ENCODE results near the gene GALNT8.

The GALNT8 gene

DNA sequence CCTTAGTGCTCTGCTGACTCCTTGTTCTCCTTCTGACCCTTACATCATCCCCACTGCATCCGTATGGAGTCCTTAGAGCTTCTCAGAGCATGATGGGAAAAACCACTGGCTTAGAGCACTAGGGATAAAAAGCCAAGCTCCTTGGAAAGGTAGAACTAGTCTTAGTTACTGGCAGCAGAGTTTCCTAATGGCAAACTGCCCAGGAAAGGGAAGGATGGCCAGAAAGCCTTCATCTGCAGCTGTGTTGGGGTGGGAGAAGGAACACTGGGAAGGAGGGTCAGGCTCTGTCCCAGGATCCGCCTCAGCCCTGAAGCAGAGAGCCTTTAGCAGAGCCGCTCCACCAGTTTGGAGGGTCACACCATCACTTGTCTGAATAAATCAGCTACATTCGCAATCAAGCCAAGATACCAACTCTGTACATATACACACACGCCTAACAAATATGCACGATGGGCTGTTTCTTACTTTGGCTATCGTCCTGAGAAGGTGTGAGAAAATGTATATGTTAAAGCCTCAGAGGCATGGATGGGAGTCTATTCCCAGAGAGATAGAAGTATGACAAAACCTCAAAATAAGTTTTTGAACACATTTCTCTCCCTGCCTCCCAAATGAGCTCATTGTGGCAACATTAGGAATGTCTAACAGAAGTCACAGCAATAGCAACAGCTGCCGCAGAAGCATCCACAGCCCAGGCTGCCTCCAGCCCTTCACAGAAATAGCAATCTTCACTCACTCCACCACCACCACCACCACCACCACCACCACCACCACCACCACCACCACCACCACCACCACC lies 18.6 kb upstream of the GALNT8 start:
- Histone ChIP-seq H3K4me3 (ENCODE audit: low read length) (no peak overlapping the region), H3K36me3 (ENCODE audit: control insufficient read depth, low read length) (no peaks in the 10 kb centered on the region), H3K4me2 (ENCODE audit: low read length) (no peak overlapping the region), H3K79me2 (ENCODE audit: control insufficient read depth, low read length) (no peaks in the 10 kb centered on the region), H3K9me3 (ENCODE audit: control insufficient read depth, insufficient read depth, low read length) (no peaks in the 10 kb centered on the region), H3K9me2 (replicated peaks; ENCODE audit: control insufficient read depth, low read length) (no peaks in the 10 kb centered on the region), H3K27me3 (ENCODE audit: control insufficient read depth, low read length) (peaks cover 6% of the 10 kb centered on the region), H4K20me1 (ENCODE audit: control insufficient read depth, insufficient read depth, low read depth, low read length) (no peaks in the 10 kb centered on the region), H3F3A (ENCODE audit: control insufficient read depth, insufficient read depth) (no peaks in the 10 kb centered on the region), H3K4me1 (ENCODE audit: control insufficient read depth, low read length) (no peaks in the 10 kb centered on the region), H3K27ac (ENCODE audit: low read depth, low read length) (no peak overlapping the region)
- TF ChIP-seq EZH2phosphoT487 (IDR thresholded peaks at IDR 0.05; ENCODE audit: borderline replicate concordance, low read length), result no peak
- TF ChIP-seq, protein P1, sequence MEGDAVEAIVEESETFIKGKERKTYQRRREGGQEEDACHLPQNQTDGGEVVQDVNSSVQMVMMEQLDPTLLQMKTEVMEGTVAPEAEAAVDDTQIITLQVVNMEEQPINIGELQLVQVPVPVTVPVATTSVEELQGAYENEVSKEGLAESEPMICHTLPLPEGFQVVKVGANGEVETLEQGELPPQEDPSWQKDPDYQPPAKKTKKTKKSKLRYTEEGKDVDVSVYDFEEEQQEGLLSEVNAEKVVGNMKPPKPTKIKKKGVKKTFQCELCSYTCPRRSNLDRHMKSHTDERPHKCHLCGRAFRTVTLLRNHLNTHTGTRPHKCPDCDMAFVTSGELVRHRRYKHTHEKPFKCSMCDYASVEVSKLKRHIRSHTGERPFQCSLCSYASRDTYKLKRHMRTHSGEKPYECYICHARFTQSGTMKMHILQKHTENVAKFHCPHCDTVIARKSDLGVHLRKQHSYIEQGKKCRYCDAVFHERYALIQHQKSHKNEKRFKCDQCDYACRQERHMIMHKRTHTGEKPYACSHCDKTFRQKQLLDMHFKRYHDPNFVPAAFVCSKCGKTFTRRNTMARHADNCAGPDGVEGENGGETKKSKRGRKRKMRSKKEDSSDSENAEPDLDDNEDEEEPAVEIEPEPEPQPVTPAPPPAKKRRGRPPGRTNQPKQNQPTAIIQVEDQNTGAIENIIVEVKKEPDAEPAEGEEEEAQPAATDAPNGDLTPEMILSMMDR (IDR thresholded peaks at IDR 0.05; ENCODE audit: low read depth, low read length, poor library complexity, severe bottlenecking), result no peak

DNA sequence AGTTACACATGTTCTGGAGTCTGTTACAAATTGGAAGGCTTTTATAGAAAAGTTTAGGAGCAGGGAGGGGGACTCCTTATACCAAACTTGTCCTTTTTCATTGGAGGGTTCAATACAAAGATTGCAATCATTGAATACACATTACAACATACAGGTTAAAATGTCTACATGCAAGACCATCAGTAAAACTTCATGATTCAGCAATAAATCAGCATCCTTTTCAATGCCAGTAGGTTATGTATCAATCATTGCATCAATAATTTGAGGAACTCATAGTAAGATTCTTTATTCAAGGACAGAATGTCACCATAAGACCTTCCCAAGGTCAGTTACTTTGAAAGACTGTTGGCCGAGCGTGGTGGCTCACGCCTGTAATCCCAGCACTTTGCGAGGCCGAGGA lies 16.5 kb upstream of the GALNT8 start:
- Histone ChIP-seq H3F3A (ENCODE audit: control insufficient read depth, insufficient read depth) (no peaks in the 10 kb centered on the region), H3K4me2 (ENCODE audit: low read length) (no peak overlapping the region), H3K79me2 (ENCODE audit: control insufficient read depth, low read length) (no peaks in the 10 kb centered on the region), H3K4me1 (ENCODE audit: control insufficient read depth, low read length) (no peaks in the 10 kb centered on the region), H3K27ac (ENCODE audit: low read depth, low read length) (no peak overlapping the region), H3K9me2 (replicated peaks; ENCODE audit: control insufficient read depth, low read length) (no peaks in the 10 kb centered on the region), H3K27me3 (ENCODE audit: control insufficient read depth, low read length) (peaks cover 18% of the 10 kb centered on the region), H3K36me3 (ENCODE audit: control insufficient read depth, low read length) (no peaks in the 10 kb centered on the region), H4K20me1 (ENCODE audit: control insufficient read depth, insufficient read depth, low read depth, low read length) (no peaks in the 10 kb centered on the region), H3K9me3 (ENCODE audit: control insufficient read depth, insufficient read depth, low read length) (no peaks in the 10 kb centered on the region), H3K4me3 (ENCODE audit: low read length) (no peak overlapping the region)
- TF ChIP-seq EZH2phosphoT487 (IDR thresholded peaks at IDR 0.05; ENCODE audit: borderline replicate concordance, low read length), result no peak
- TF ChIP-seq, protein P1 (IDR thresholded peaks at IDR 0.05; ENCODE audit: low read depth, low read length, poor library complexity, severe bottlenecking), result no peak

DNA sequence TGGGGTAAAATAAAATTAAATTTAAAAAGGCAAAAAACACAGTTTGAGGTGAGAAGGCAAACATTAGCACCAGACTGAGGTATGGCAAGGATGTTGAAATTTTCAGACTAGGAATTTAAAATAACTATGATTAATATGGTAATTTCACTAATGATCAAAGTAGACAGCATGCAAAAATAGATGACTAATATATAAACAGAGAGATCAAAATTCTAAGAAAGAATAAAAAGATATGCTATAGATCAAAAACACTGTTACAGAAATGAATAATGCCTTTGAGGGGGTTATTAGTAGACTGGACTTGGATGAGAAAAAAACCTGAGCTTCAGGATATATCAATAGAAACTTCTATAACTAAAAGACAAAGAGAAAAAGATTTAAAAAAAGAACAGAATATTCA lies 14.4 kb upstream of the GALNT8 start:
- Histone ChIP-seq H3K4me1 (ENCODE audit: control insufficient read depth, low read length) (no peaks in the 10 kb centered on the region), H3K27ac (ENCODE audit: low read depth, low read length) (no peak overlapping the region), H3K9me2 (replicated peaks; ENCODE audit: control insufficient read depth, low read length) (no peaks in the 10 kb centered on the region), H3K4me3 (ENCODE audit: low read length) (no peak overlapping the region), H3K4me2 (ENCODE audit: low read length) (no peak overlapping the region), H3K79me2 (ENCODE audit: control insufficient read depth, low read length) (no peaks in the 10 kb centered on the region), H3K36me3 (ENCODE audit: control insufficient read depth, low read length) (no peaks in the 10 kb centered on the region), H4K20me1 (ENCODE audit: control insufficient read depth, insufficient read depth, low read depth, low read length) (no peaks in the 10 kb centered on the region), H3F3A (ENCODE audit: control insufficient read depth, insufficient read depth) (no peaks in the 10 kb centered on the region), H3K9me3 (ENCODE audit: control insufficient read depth, insufficient read depth, low read length) (no peaks in the 10 kb centered on the region), H3K27me3 (ENCODE audit: control insufficient read depth, low read length) (peaks cover 18% of the 10 kb centered on the region)
- TF ChIP-seq EZH2phosphoT487 (IDR thresholded peaks at IDR 0.05; ENCODE audit: borderline replicate concordance, low read length), result no peak

DNA sequence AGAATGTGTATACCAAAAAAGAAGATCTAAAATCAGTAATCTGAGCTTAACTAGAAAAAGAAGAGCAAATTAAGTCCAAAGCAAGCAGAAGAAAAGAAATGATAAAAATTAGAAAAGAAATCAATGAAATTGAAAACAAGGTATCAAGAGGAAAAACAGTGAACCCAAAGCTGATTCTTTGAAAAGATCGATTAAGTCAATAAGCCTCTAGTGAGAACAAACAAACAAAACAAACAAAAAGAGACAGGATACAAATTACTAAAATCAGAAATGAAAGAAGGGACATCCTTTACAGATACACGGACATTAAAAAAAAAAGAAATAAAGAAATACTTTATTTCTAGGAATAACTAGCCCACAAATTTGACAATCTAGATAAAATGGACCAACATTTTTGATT lies 12.9 kb upstream of the GALNT8 start:
- Histone ChIP-seq H3K9me2 (replicated peaks; ENCODE audit: control insufficient read depth, low read length) (no peaks in the 10 kb centered on the region), H3K27me3 (ENCODE audit: control insufficient read depth, low read length) (peaks cover 18% of the 10 kb centered on the region), H3F3A (ENCODE audit: control insufficient read depth, insufficient read depth) (no peaks in the 10 kb centered on the region), H3K36me3 (ENCODE audit: control insufficient read depth, low read length) (no peaks in the 10 kb centered on the region), H3K79me2 (ENCODE audit: control insufficient read depth, low read length) (no peaks in the 10 kb centered on the region), H3K9me3 (ENCODE audit: control insufficient read depth, insufficient read depth, low read length) (no peaks in the 10 kb centered on the region), H3K4me2 (ENCODE audit: low read length) (no peak overlapping the region), H3K4me3 (ENCODE audit: low read length) (no peak overlapping the region), H3K27ac (ENCODE audit: low read depth, low read length) (no peak overlapping the region), H4K20me1 (ENCODE audit: control insufficient read depth, insufficient read depth, low read depth, low read length) (no peaks in the 10 kb centered on the region), H3K4me1 (ENCODE audit: control insufficient read depth, low read length) (no peaks in the 10 kb centered on the region)
- no peak for TF ChIP-seq EZH2phosphoT487 (IDR thresholded peaks at IDR 0.05; ENCODE audit: borderline replicate concordance, low read length)
- TF ChIP-seq, protein P1 (IDR thresholded peaks at IDR 0.05; ENCODE audit: low read depth, low read length, poor library complexity, severe bottlenecking), result no peak
